DND-41 (cell line): ENCODE data around the gene AEN.
A peak's percentile ranks its signal among the peaks of the same experiment; 100 is the strongest.

Experiments used
- ATAC-seq: fragments of 200-7000 bp; cut with Tn5 transposase; 3 replicates; pipeline ENCODE4 v1.9.1; 2021; ENCODE audit warnings: low read depth; ENCODE audit not compliant: insufficient read depth
- DNase-seq: peaks from one replicate; pipeline ENCODE4 v3.0.0-alpha.2; 2020
- H2AFZ ChIP-seq: 2 replicates; pipeline ENCODE4 v1.6.0; 2012; ENCODE audit warnings: low read depth, low read length
- H3K27ac ChIP-seq: 2 replicates; pipeline ENCODE4 v1.5.1; 2012; ENCODE audit warnings: low read length, inconsistent platforms
- H3K27me3 ChIP-seq: fragments of 200-600 bp; sonication (generic); 2 replicates; pipeline ENCODE4 v1.6.0; 2012; ENCODE audit warnings: low read length, mild to moderate bottlenecking, inconsistent platforms; ENCODE audit not compliant: insufficient read depth, poor library complexity
- H3K36me3 ChIP-seq: 2 replicates; pipeline ENCODE4 v1.5.1; 2012; ENCODE audit warnings: low read length, inconsistent platforms; ENCODE audit not compliant: insufficient read depth
- H3K4me1 ChIP-seq: 2 replicates; pipeline ENCODE4 v1.5.1; 2012; ENCODE audit warnings: mild to moderate bottlenecking, low read length; ENCODE audit not compliant: insufficient read depth
- H3K4me2 ChIP-seq: 2 replicates; pipeline ENCODE4 v1.6.0; 2012; ENCODE audit warnings: mild to moderate bottlenecking, moderate library complexity, low read length, inconsistent platforms; ENCODE audit not compliant: insufficient read depth
- H3K4me3 ChIP-seq, 2 experiments: fragments of 200-600 bp in 1 of 2; shearing (Covaris generic) in 1 of 2; 2 replicates each; pipeline ENCODE4 v1.5.1; 2012 to 2016; ENCODE audit warnings: inconsistent platforms in 2 of 2, low read length in 2 of 2, mild to moderate bottlenecking in 2 of 2, low read depth in 1 of 2, moderate library complexity in 1 of 2
- H3K79me2 ChIP-seq: 2 replicates; pipeline ENCODE4 v1.6.0; 2012; ENCODE audit warnings: low read length, inconsistent platforms; ENCODE audit not compliant: insufficient read depth
- H3K9ac ChIP-seq: 2 replicates; pipeline ENCODE4 v1.6.0; 2012; ENCODE audit warnings: low read depth, mild to moderate bottlenecking, inconsistent platforms, low read length, moderate library complexity
- H3K9me3 ChIP-seq: 2 replicates; pipeline ENCODE4 v1.5.1; 2012; ENCODE audit warnings: low read length, moderate library complexity, mild to moderate bottlenecking, inconsistent platforms; ENCODE audit not compliant: insufficient read depth, severe bottlenecking
- H4K20me1 ChIP-seq: 2 replicates; pipeline ENCODE4 v1.6.0; 2012; ENCODE audit warnings: low read length; ENCODE audit not compliant: insufficient read depth
- CTCF ChIP-seq: IDR thresholded peaks from 2 replicates; pipeline ENCODE4 v1.5.1; 2012; ENCODE audit warnings: borderline replicate concordance, low read length, moderate library complexity, mild to moderate bottlenecking; ENCODE audit not compliant: poor library complexity, severe bottlenecking; ENCODE audit errors: extremely low read depth
- EZH2 ChIP-seq: IDR thresholded peaks from 3 replicates; pipeline ENCODE4 v1.6.1; 2012; ENCODE audit warnings: borderline replicate concordance, low read depth, mild to moderate bottlenecking, moderate library complexity, low read length, inconsistent platforms; ENCODE audit not compliant: severe bottlenecking

AEN gene

GRCh38 chr15:88636050-88636449 is 14.9 kb downstream of the AEN start:
- H3K4me1 ChIP-seq = peaks cover 76% of the 10 kb centered on the region
- H4K20me1 ChIP-seq = no peaks in the 10 kb centered on the region; the same call in 1 of the 2 replicates
- no peak for ATAC-seq
- H3K4me2 ChIP-seq = peak overlapping the region; percentile 43
- H3K79me2 ChIP-seq = peaks cover 5% of the 10 kb centered on the region; the same call in 1 of the 2 replicates
- H3K4me3 ChIP-seq = peak overlapping the region in 1 of 2 experiments; percentile 30; a peak in 1 of 4 replicates
- TF ChIP-seq CTCF (no peak), EZH2 (no peak)
- peaks cover 20% of the 10 kb centered on the region for H3K36me3 ChIP-seq
- H3K9me3 ChIP-seq = no peaks in the 10 kb centered on the region
- H3K9ac ChIP-seq = peak overlapping the region; percentile 54
- no peak overlapping the region for H2AFZ ChIP-seq
- DNase-seq = no peak
- peak overlapping the region; percentile 92 for H3K27ac ChIP-seq
- H3K27me3 ChIP-seq = no peaks in the 10 kb centered on the region

GRCh38 chr15:88636654-88637053 is 15.5 kb downstream of the AEN start:
- Histone ChIP-seq H3K4me2 (no peak overlapping the region), H3K79me2 (peaks cover 3% of the 10 kb centered on the region; the same call in 1 of the 2 replicates), H3K4me1 (peaks cover 76% of the 10 kb centered on the region), H3K9me3 (no peaks in the 10 kb centered on the region), H3K4me3 (no peak overlapping the region), H3K27ac (peak overlapping the region; percentile 92), H3K27me3 (no peaks in the 10 kb centered on the region), H4K20me1 (no peaks in the 10 kb centered on the region; the same call in 1 of the 2 replicates), H3K9ac (no peak overlapping the region), H2AFZ (no peak overlapping the region), H3K36me3 (peaks cover 14% of the 10 kb centered on the region)
- DNase-seq = no peak
- TF ChIP-seq CTCF (no peak), EZH2 (no peak)
- ATAC-seq = no peak

- no peak for DNase-seq
- Histone ChIP-seq H3K9ac (peak overlapping the region; percentile 60), H3K27me3 (no peaks in the 10 kb centered on the region), H3K36me3 (peaks cover 6% of the 10 kb centered on the region), H3K79me2 (no peaks in the 10 kb centered on the region; the same call in 1 of the 2 replicates), H2AFZ (no peak overlapping the region), H3K9me3 (no peaks in the 10 kb centered on the region), H3K4me3 (no peak overlapping the region), H3K4me2 (peak overlapping the region; percentile 92), H3K4me1 (peaks cover 73% of the 10 kb centered on the region), H3K27ac (peak overlapping the region; percentile 92), H4K20me1 (no peaks in the 10 kb centered on the region)
- TF ChIP-seq CTCF (no peak), EZH2 (no peak)
- no peak for ATAC-seq
Measured at GRCh38 chr15:88637436-88637835, 16.3 kb downstream of the AEN start.
